IMR-90 (cell line): ENCODE measurements around the gene ABCC4. TPM values are rescaled to one million over a fixed set of nuclear protein-coding genes. Genes with fewer than 3 reads are reported as not detected.

Source experiments
- ATAC-seq: fragments of 200-7000 bp; cut with Tn5 transposase; 2 replicates; pipeline ENCODE4 v1.9.1; 2020; ENCODE audit warnings: low read depth, mild to moderate bottlenecking, moderate library complexity
- BruUV-seq: library from RNA; stranded (reverse); fragments of 400-500 nt; replicated peaks from 2 replicates; lab custom pipeline; 2021; lab: Mats Ljungman, UMichigan
- CTCF ChIA-PET: fragments of 300-600 bp; formaldehyde crosslinking; extraction: SDS; loops from one replicate; lab custom pipeline; 2021; ENCODE audit warnings: antibody characterized with exemption; lab: Yijun Ruan, JAX
- POLR2A ChIA-PET: fragments of 300-600 bp; sonication (Branson Sonifier 250); formaldehyde crosslinking; loops from one replicate; lab custom pipeline; 2022; ENCODE audit warnings: antibody characterized with exemption; ENCODE audit not compliant: unreplicated experiment; lab: Charles Lee
- DNase-seq: peaks from one replicate; pipeline ENCODE4 v3.0.0; 2013
- H2AFZ ChIP-seq: replicated peaks from 2 replicates; pipeline ENCODE3; 2013; ENCODE audit warnings: low read length, mild to moderate bottlenecking; ENCODE audit not compliant: poor library complexity
- H2AK5ac ChIP-seq: 2 replicates; pipeline ENCODE4 v1.6.1; 2013; ENCODE audit warnings: low read depth, low read length, inconsistent platforms
- H2AK9ac ChIP-seq: replicated peaks from 2 replicates; pipeline ENCODE3; 2013; ENCODE audit warnings: mild to moderate bottlenecking, low read depth, low read length, moderate library complexity; ENCODE audit not compliant: poor library complexity
- H2BK120ac ChIP-seq: 2 replicates; pipeline ENCODE4 v1.6.1; 2013; ENCODE audit warnings: low read depth, low read length, inconsistent platforms
- H2BK15ac ChIP-seq: 3 replicates; pipeline ENCODE4 v1.6.1; 2013; ENCODE audit warnings: low read depth, low read length, inconsistent platforms
- H2BK20ac ChIP-seq: 2 replicates; pipeline ENCODE4 v1.6.1; 2013; ENCODE audit warnings: low read depth, mild to moderate bottlenecking, inconsistent platforms, low read length, moderate library complexity
- H2BK5ac ChIP-seq: 2 replicates; pipeline ENCODE4 v1.6.1; 2013; ENCODE audit warnings: mild to moderate bottlenecking, low read depth, low read length, inconsistent platforms; ENCODE audit not compliant: poor library complexity, severe bottlenecking
- H3K14ac ChIP-seq: replicated peaks from 2 replicates; pipeline ENCODE4 v1.6.1; 2013; ENCODE audit warnings: low read depth, low read length, inconsistent platforms
- H3K18ac ChIP-seq: 2 replicates; pipeline ENCODE4 v1.6.1; 2013; ENCODE audit warnings: low read depth, low read length, control low read depth
- H3K23ac ChIP-seq: 2 replicates; pipeline ENCODE4 v1.6.1; 2013; ENCODE audit warnings: low read depth, low read length, inconsistent platforms
- H3K27ac ChIP-seq: 2 replicates; pipeline ENCODE4 v1.5.1; 2013; ENCODE audit warnings: mild to moderate bottlenecking, control low read depth, low read length; ENCODE audit not compliant: insufficient read depth
- H3K27me3 ChIP-seq: 2 replicates; pipeline ENCODE4 v1.6.1; 2013; ENCODE audit warnings: low read length; ENCODE audit not compliant: control insufficient read depth, insufficient read depth
- H3K36me3 ChIP-seq: 2 replicates; pipeline ENCODE4 v1.6.1; 2013; ENCODE audit warnings: low read length, mixed read lengths; ENCODE audit not compliant: control insufficient read depth, insufficient read depth
- H3K4ac ChIP-seq: 2 replicates; pipeline ENCODE4 v1.6.1; 2013; ENCODE audit warnings: low read depth, low read length, inconsistent platforms
- H3K4me1 ChIP-seq: 2 replicates; pipeline ENCODE4 v1.6.1; 2013; ENCODE audit warnings: low read length, mixed read lengths; ENCODE audit not compliant: control insufficient read depth, insufficient read depth
- H3K4me2 ChIP-seq: 2 replicates; pipeline ENCODE4 v1.6.1; 2013; ENCODE audit warnings: low read depth, mild to moderate bottlenecking, control low read depth, low read length, moderate library complexity
- H3K4me3 ChIP-seq: 2 replicates; pipeline ENCODE4 v1.5.1; 2013; ENCODE audit warnings: low read depth, mild to moderate bottlenecking, control low read depth, low read length, moderate library complexity; ENCODE audit not compliant: insufficient read depth
- H3K56ac ChIP-seq: 2 replicates; pipeline ENCODE4 v1.6.1; 2013; ENCODE audit warnings: low read length, inconsistent platforms; ENCODE audit not compliant: insufficient read depth; ENCODE audit errors: extremely low read depth
- H3K79me1 ChIP-seq, 2 experiments: 2 replicates each; pipeline ENCODE4 v1.6.1; 2013; ENCODE audit warnings: low read length in 2 of 2, inconsistent platforms in 1 of 2, low read depth in 1 of 2
- H3K9ac ChIP-seq: 2 replicates; pipeline ENCODE4 v1.6.1; 2013; ENCODE audit warnings: low read depth, low read length, control low read depth
- H3K9me1 ChIP-seq: 2 replicates; pipeline ENCODE4 v1.6.1; 2013; ENCODE audit warnings: low read length, inconsistent platforms; ENCODE audit not compliant: insufficient read depth
- H3K9me3 ChIP-seq: 2 replicates; pipeline ENCODE4 v1.6.1; 2013; ENCODE audit warnings: low read length; ENCODE audit not compliant: control insufficient read depth, insufficient read depth
- H4K20me1 ChIP-seq: 2 replicates; pipeline ENCODE4 v1.6.1; 2013; ENCODE audit warnings: low read length, inconsistent platforms; ENCODE audit not compliant: insufficient read depth
- H4K5ac ChIP-seq: 2 replicates; pipeline ENCODE4 v1.6.1; 2013; ENCODE audit warnings: mild to moderate bottlenecking, low read depth, low read length, control low read depth
- H4K8ac ChIP-seq, 2 experiments: 2 replicates each; pipeline ENCODE4 v1.6.1; 2013; ENCODE audit warnings: low read depth in 2 of 2, low read length in 2 of 2, control low read depth in 1 of 2, inconsistent platforms in 1 of 2
- H4K91ac ChIP-seq: 2 replicates; pipeline ENCODE4 v1.6.1; 2013; ENCODE audit warnings: low read depth, low read length, inconsistent platforms; ENCODE audit not compliant: insufficient read depth
- BHLHE40 ChIP-seq: fragments of 150-350 bp; IDR thresholded peaks from 2 replicates; pipeline ENCODE4 v1.6.1; 2016; ENCODE audit warnings: mild to moderate bottlenecking, low read depth, low read length
- CEBPB ChIP-seq: IDR thresholded peaks from 2 replicates; pipeline ENCODE4 v1.6.1; 2012; ENCODE audit warnings: low read depth, low read length, improper control_type of control experiment
- RAD21 ChIP-seq: IDR thresholded peaks from 2 replicates; pipeline ENCODE4 v1.6.1; 2012; ENCODE audit warnings: low read length, improper control_type of control experiment
- USF2 ChIP-seq: fragments of 150-350 bp; IDR thresholded peaks from 2 replicates; pipeline ENCODE4 v1.6.1; 2017; ENCODE audit warnings: mild to moderate bottlenecking, antibody characterized with exemption, low read length, low read depth
- WGBS, 2 experiments: methylation state at CpG; one replicate each; pipeline versions ENCODE4 v1.1.5 to v1.1.7; 2013; ENCODE audit warnings: missing lambda C conversion rate in 2 of 2; ENCODE audit not compliant: insufficient read length in 1 of 2; ENCODE audit errors: extremely low coverage in 2 of 2; 5-methylcytosine and 5-hydroxymethylcytosine counted together
- dilution Hi-C: fragments of 300-500 bp; cut with HindIII; formaldehyde crosslinking; loops from one replicate; pipeline ENCODE4 v1.14.3; 2018; ENCODE audit warnings: low sequenced_read_pairs; ENCODE audit not compliant: unreplicated experiment
- in situ Hi-C: fragments of 300-500 bp; cut with MboI; formaldehyde crosslinking; loops from 3 replicates; pipeline ENCODE4 v1.14.3; 2019; ENCODE audit warnings: low sequenced_read_pairs, inconsistent platforms, mixed read lengths
- intact Hi-C: fragments of 100-400 bp; cut with micrococcal nuclease; formaldehyde crosslinking; loops from 2 replicates; pipeline ENCODE4 v1.10.0; 2022
- polyA plus RNA-seq, 3 experiments: library from polyadenylated mRNA; depleted of rRNA; stranded (reverse); fragments of >200 nt; gene quantifications; 2 replicates each; pipeline ENCODE4 v1.2.3, GENCODE V29; 2012; ENCODE audit warnings: low replicate concordance in 1 of 3
- total RNA-seq: library from RNA; depleted of rRNA; stranded (reverse); fragments of >200 nt; gene quantifications from 2 replicates; pipeline ENCODE4 v1.2.3, GENCODE V29; 2012

Gene ABCC4
- total and polyA plus RNA-seq, 2 of the 4 experiments (the other 2 are of a cell fraction), result 16.6 to 41.4 TPM

- POLR2A ChIA-PET, result no interaction called here
- in situ Hi-C loops, result no loop called here
- H2AFZ ChIP-seq, result no peak overlapping the region
- BruUV-seq, result no TSS peak
- H4K20me1 ChIP-seq, result peaks cover 12% of the 10 kb centered on the region
- H3K4me3 ChIP-seq, result no peak overlapping the region
- peak overlapping the region; percentile 47 for H4K5ac ChIP-seq
- peaks cover 23% of the 10 kb centered on the region for H3K4me1 ChIP-seq
- H3K4me2 ChIP-seq, result no peak overlapping the region
- dilution Hi-C loops, result no loop called here
- peak overlapping the region; percentile 27; the same call in 1 of the 2 replicates for H4K91ac ChIP-seq
- peak overlapping the region; percentile 23; the same call in 1 of the 2 replicates for H2BK20ac ChIP-seq
- H3K27ac ChIP-seq, result peak overlapping the region; percentile 4; the same call in 1 of the 2 replicates
- DNase-seq, result no peak
- no peak overlapping the region for H3K56ac ChIP-seq
- H4K8ac ChIP-seq, result peak overlapping the region in 1 of 2 experiments; percentile 11; a peak in 2 of 4 replicates
- peak overlapping the region; percentile 64 for H3K14ac ChIP-seq
- H2BK120ac ChIP-seq, result 0 out of 2 replicates have a peak overlapping the region, but pooled peaks have one; percentile 8
- CTCF ChIA-PET, result no interaction called here
- H2AK5ac ChIP-seq, result 0 out of 2 replicates have a peak overlapping the region, but pooled peaks have one; percentile 7
- intact Hi-C loops, result no loop called here
- ATAC-seq, result no peak
- no peaks in the 10 kb centered on the region for H3K9me3 ChIP-seq
- H3K36me3 ChIP-seq, result peaks cover 28% of the 10 kb centered on the region
- TF ChIP-seq BHLHE40, result no peak
- TF ChIP-seq CEBPB, result no peak
- TF ChIP-seq USF2, result no peak
- no peak for TF ChIP-seq RAD21
- peak overlapping the region; percentile 57; the same call in 1 of the 2 replicates for H3K4ac ChIP-seq
- H2BK15ac ChIP-seq, result no peak overlapping the region
- no peak overlapping the region for H3K9ac ChIP-seq
- no CpG with 5 or more reads among the region's 3 CpGs for WGBS, 2 experiments
- no peaks in the 10 kb centered on the region for H3K27me3 ChIP-seq
- no peak overlapping the region for H2AK9ac ChIP-seq
- H3K79me1 ChIP-seq, result peaks cover 58 to 75% of the 10 kb centered on the region in 2 experiments
- H3K23ac ChIP-seq, result peak overlapping the region; percentile 43; the same call in 1 of the 2 replicates
- peak overlapping the region; percentile 61 for H3K18ac ChIP-seq
- H2BK5ac ChIP-seq, result no peak overlapping the region
- peaks cover 31% of the 10 kb centered on the region for H3K9me1 ChIP-seq
These were observed 66.0 kb downstream of the ABCC4 start for GRCh38 chr13:95235199-95235756.
